ENCODE measurements around the gene INHBE. TPM values are rescaled to one million over a fixed set of nuclear protein-coding genes. Genes with fewer than 3 reads are reported as not detected.
A peak's percentile ranks its signal among the peaks of the same experiment; 100 is the strongest.

INHBE gene
- total and polyA plus RNA-seq, 2 of the 8 experiments (the other 6 are each of a cell fraction or from before 2014, with no cell fraction given) = 10.2 to 18.8 TPM

- no peak overlapping the region for H3K4me2 ChIP-seq (ENCODE audit: insufficient read depth in 1 of 2, low read depth in 2 of 2, low read length in 2 of 2)
- H3K27me3 ChIP-seq (replicated peaks in 1 of 4; ENCODE audit: control insufficient read depth in 3 of 4, extremely low read depth in 1 of 4, insufficient read depth in 3 of 4, low read length in 3 of 4) = no peaks in the 10 kb centered on the region
- no peaks in the 10 kb centered on the region for H3K9me3 ChIP-seq (ENCODE audit: insufficient read depth in 2 of 2, low read depth in 1 of 2, low read length in 1 of 2)
- POLR2A ChIA-PET (ENCODE audit: partially characterized antibody) = interaction anchor here (1.4 kb wide), 1 partner anchor 39 kb away, joined by 4 read pairs; the partner anchor contains the start of gene INHBE
- no peak overlapping the region for H3K18ac ChIP-seq (ENCODE audit: extremely low read depth, low read length)
- H3K79me1 ChIP-seq (ENCODE audit: low read depth, low read length) = peaks cover 2% of the 10 kb centered on the region; the same call in 1 of the 2 replicates
- 0 out of 4 replicates have a peak, but pooled peaks cover 0 to 6% of the 10 kb centered on the region in 2 experiments for H3K79me2 ChIP-seq (ENCODE audit: control insufficient read depth in 1 of 2, insufficient read depth in 2 of 2, low read length in 2 of 2)
- H3K27ac ChIP-seq (ENCODE audit: low read depth, low read length) = no peak overlapping the region
- H3K9ac ChIP-seq (replicated peaks in 1 of 4; ENCODE audit: extremely low read depth in 1 of 4, low read depth in 3 of 4, low read length in 3 of 4) = peak overlapping the region in 1 of 4 experiments; percentile 21; a peak in 1 of 7 replicates
- H2BK5ac ChIP-seq (ENCODE audit: low read depth, low read length) = no peak overlapping the region
- FAIRE-seq (no peak), DNase-seq (ENCODE audit: low read depth in 1 of 2, low spot score in 2 of 2) (no peak)
- no peak overlapping the region for H4K91ac ChIP-seq (replicated peaks; ENCODE audit: insufficient read length, low read length)
- H3K14ac ChIP-seq (ENCODE audit: insufficient read length) = no peak overlapping the region
- H2AK5ac ChIP-seq (ENCODE audit: low read depth, low read length) = no peak overlapping the region
- no peak overlapping the region for H2BK20ac ChIP-seq (ENCODE audit: low read length)
- H3K4me3 ChIP-seq (ENCODE audit: extremely low read depth in 1 of 4, insufficient read depth in 2 of 4, low read depth in 3 of 4, low read length in 4 of 4) = no peak overlapping the region
- no peak overlapping the region for H2BK120ac ChIP-seq (replicated peaks; ENCODE audit: low read depth, low read length)
- H3K4ac ChIP-seq (replicated peaks; ENCODE audit: insufficient read length, low read depth, low read length) = no peak overlapping the region
- H3K23me2 ChIP-seq (ENCODE audit: low read depth, low read length) = no peaks in the 10 kb centered on the region
- H3K36me3 ChIP-seq (ENCODE audit: control insufficient read depth in 2 of 4, insufficient read depth in 4 of 4, low read length in 3 of 4) = no peaks in the 10 kb centered on the region
- no peak overlapping the region for H2AFZ ChIP-seq (ENCODE audit: low read length)
- no peak overlapping the region for H4K8ac ChIP-seq (ENCODE audit: extremely low read depth, insufficient read depth, low read length)
- peaks cover 0 to 4% of the 10 kb centered on the region in 2 experiments for H4K20me1 ChIP-seq (replicated peaks in 1 of 2; ENCODE audit: control insufficient read depth in 1 of 2, insufficient read depth in 2 of 2, low read length in 2 of 2)
- CTCF ChIA-PET (ENCODE audit: partially characterized antibody) = interaction anchor here (1.0 to 2.7 kb wide), 2 partner anchors 36 to 84 kb away, joined by 3 to 12 read pairs; no protein-coding TSS in a partner anchor
- H3K4me1 ChIP-seq (replicated peaks in 1 of 4; ENCODE audit: control insufficient read depth in 3 of 4, insufficient read depth in 4 of 4, low read length in 3 of 4) = no peaks in the 10 kb centered on the region; a peak in 1 of 7 replicates
- no peak overlapping the region for H2BK12ac ChIP-seq (ENCODE audit: low read depth, low read length)
- H4K5ac ChIP-seq (ENCODE audit: insufficient read length, low read depth, low read length) = no peak overlapping the region
- H3K56ac ChIP-seq (replicated peaks; ENCODE audit: insufficient read length, low read depth, low read length) = no peak overlapping the region
- no peak overlapping the region for H3K23ac ChIP-seq (ENCODE audit: insufficient read length)
- 87% methylated on average over 8 of the region's 8 CpGs; no CpG with 5 or more reads in 1 of the 2 experiments for WGBS, 2 experiments (ENCODE audit: extremely low coverage in 1 of 2, insufficient coverage in 1 of 2, insufficient read length in 1 of 2, insufficient replicate concordance in 2 of 2, low coverage in 1 of 2, low lambda C conversion rate in 2 of 2, missing lambda C conversion rate in 1 of 2)
- H2BK15ac ChIP-seq (ENCODE audit: low read length) = no peak overlapping the region
- no peak for TF ChIP-seq GABPA (IDR thresholded peaks at IDR 0.05; ENCODE audit: borderline replicate concordance, insufficient read depth, low read length)
- no peak for TF ChIP-seq SP1 (IDR thresholded peaks at IDR 0.05; ENCODE audit: low read depth, low read length)
- TF ChIP-seq JUND (IDR thresholded peaks at IDR 0.05; ENCODE audit: low read length) = no peak
Observed at GRCh38 chr12:57416039-57416996, 38.8 kb upstream of the INHBE start.
